Measurements from ENCODE around the gene CCDC136.

The CCDC136 gene

DNA sequence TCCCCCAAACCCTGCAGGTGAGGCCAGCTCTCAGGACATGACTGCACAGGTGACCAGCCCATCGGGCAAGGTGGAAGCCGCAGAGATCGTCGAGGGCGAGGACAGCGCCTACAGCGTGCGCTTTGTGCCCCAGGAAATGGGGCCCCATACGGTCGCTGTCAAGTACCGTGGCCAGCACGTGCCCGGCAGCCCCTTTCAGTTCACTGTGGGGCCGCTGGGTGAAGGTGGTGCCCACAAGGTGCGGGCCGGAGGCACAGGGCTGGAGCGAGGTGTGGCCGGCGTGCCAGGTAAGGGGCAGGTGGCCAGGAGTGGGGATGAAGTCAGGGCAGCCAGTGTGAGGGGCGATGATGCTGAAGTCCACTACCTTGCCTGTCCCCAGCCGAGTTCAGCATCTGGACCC is 62.6 kb downstream of the CCDC136 start:
- in situ Hi-C loops (cut with HindIII; ENCODE audit: low sequenced_read_pairs), result no loop called here
- no peak overlapping the region for H3K4me3 ChIP-seq (ENCODE audit: low read depth, low read length)
- TF ChIP-seq, protein P1, sequence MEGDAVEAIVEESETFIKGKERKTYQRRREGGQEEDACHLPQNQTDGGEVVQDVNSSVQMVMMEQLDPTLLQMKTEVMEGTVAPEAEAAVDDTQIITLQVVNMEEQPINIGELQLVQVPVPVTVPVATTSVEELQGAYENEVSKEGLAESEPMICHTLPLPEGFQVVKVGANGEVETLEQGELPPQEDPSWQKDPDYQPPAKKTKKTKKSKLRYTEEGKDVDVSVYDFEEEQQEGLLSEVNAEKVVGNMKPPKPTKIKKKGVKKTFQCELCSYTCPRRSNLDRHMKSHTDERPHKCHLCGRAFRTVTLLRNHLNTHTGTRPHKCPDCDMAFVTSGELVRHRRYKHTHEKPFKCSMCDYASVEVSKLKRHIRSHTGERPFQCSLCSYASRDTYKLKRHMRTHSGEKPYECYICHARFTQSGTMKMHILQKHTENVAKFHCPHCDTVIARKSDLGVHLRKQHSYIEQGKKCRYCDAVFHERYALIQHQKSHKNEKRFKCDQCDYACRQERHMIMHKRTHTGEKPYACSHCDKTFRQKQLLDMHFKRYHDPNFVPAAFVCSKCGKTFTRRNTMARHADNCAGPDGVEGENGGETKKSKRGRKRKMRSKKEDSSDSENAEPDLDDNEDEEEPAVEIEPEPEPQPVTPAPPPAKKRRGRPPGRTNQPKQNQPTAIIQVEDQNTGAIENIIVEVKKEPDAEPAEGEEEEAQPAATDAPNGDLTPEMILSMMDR (IDR thresholded peaks at IDR 0.05; ENCODE audit: low read depth, low read length), result no peak
- no peak for DNase-seq (ENCODE audit: low read depth, low spot score)

DNA sequence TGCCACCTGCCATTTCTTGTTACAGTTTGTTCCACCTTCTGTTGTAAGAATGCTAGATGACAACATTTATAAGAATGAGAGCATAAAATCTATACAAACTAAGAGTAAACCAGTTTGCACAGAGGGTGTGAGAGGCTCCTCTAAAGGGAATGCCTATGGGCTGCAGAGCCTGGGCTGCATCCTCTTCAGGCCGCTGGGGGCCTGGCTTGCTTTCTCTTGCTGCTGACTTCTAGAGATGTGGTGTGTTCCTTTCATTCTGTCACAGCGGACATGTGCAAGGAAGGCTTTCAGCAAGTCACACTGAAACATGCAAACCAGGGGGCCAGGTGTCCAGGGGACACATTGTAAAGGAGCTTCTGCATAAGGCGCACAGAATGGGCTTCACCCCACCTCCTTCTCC is 63.8 kb downstream of the CCDC136 start:
- in situ Hi-C loops (cut with HindIII; ENCODE audit: low sequenced_read_pairs), result no loop called here
- TF ChIP-seq, protein P1 (IDR thresholded peaks at IDR 0.05; ENCODE audit: low read depth, low read length), result no peak
- DNase-seq (ENCODE audit: low read depth, low spot score), result no peak
- H3K4me3 ChIP-seq (ENCODE audit: low read depth, low read length), result no peak overlapping the region

DNA sequence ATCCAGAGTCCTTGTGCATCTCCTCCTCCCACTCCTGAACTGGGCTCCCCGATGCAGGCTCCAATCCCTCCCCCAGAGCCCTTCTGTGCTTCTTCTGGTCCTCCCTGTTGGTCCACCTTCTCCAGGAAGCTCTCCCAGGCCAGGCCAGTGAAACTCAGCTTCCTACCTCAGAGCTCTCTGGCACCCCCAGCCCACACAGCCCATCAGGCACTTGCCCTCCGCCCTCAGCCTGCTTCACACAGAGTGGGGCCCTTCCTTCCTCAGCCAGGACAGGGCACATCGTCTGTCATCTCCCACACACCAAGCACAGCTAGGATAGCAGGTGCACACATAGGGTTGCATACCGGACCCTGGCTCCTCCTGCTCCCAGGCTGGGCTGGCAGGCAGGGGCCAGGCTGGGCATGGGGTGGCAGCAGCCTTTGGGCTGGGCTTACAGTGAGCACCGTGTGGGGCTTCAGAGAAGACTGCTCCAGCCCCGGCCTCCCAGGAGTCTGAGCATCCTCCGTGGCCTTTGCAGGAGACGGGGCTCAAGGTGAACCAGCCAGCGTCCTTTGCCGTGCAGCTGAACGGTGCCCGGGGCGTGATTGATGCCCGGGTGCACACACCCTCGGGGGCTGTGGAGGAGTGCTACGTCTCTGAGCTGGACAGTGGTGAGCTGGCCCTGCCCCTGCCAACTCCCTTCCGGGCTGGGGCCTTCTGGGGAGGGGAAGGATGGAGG is 64.4 kb downstream of the CCDC136 start:
- in situ Hi-C loops (cut with HindIII; ENCODE audit: low sequenced_read_pairs), result no loop called here
- TF ChIP-seq, protein P1 (IDR thresholded peaks at IDR 0.05; ENCODE audit: low read depth, low read length), result no peak
- H3K4me3 ChIP-seq (ENCODE audit: low read depth, low read length), result no peak overlapping the region
- DNase-seq (ENCODE audit: low read depth, low spot score), result no peak

DNA sequence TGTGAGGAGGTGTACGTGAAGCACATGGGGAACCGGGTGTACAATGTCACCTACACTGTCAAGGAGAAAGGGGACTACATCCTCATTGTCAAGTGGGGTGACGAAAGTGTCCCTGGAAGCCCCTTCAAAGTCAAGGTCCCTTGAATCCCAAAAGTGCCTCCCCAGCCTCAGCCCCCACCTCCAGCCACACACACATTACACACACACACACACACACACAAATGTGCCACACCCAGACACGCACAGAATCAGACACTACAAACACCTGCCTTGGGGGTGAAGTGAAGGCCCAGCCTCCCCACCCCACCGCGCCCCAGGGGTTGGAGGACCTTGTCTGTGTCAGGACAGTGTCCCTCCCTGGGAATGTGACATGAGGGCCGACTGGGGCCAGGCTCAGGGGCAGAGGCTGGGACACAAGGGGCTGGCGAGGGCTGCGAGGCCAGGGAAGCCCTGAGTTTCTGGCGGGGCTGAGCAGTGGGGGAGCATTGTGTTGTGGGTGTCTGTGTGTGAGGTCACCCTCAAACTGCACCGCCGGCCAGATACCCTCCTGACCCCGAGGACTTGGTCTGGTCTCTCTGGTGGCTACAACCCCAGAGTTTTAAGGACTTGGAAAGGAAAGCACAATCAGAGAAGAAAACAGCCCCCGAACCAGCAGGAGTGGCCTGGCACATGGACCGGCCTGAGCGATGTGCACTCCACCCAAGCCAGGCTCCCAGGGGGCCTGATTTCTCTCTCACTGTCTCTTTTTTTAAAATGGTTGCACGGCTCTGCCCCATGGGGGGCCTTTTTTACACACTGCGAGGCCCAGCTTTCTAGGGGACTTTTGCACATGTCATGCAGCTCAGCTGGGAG is 66.8 kb downstream of the CCDC136 start:
- DNase-seq (ENCODE audit: low read depth, low spot score), result no peak
- H3K4me3 ChIP-seq (ENCODE audit: low read depth, low read length), result no peak overlapping the region
- in situ Hi-C loops (cut with HindIII; ENCODE audit: low sequenced_read_pairs), result no loop called here
- TF ChIP-seq, protein P1 (IDR thresholded peaks at IDR 0.05; ENCODE audit: low read depth, low read length), result no peak

DNA sequence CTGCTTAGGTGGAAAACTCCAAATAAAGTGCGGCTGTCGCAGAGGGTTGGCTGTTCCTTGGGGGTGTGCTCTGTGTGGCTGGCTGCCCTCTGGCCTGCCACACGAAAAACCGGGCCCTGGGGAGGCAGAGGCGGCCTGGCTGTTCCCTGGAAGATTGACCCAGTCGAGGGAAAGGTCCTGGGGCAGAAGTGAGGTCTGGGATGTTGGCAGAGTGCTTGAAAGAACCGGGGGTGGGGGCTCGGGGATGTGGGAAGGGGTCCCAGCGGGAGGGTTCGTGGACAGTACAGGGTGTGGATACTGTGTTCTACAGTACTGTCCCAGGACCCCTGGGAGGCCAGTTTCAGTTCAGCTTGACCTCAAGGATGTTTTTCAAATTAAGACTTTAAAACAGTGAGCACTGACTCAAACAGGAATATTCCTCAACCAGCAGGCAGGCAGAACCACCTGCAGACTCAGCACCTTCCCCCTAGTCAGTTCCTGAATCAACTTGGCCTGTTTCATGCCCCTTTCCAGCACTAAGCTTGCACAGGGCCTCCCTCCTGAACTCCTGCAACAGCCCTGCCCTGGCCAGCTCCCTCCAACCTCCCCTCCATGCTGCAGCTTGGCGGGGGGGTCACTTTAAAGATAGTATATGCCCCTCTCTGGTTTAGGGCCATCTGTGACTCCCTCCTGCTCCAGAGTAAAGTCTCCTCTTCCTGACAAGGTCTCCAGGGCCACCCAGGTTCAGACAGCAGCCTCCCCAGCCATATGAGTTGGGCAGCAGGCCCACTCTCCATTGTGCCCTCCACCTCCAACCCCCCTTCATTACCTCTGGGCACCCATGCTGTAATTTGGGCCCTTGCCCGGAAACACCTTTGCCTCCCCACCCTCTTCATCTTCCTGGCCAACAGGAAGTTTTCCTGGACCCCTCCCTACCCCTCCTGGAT is 67.7 kb downstream of the CCDC136 start:
- no peak overlapping the region for H3K4me3 ChIP-seq (ENCODE audit: low read depth, low read length)
- TF ChIP-seq, protein P1 (IDR thresholded peaks at IDR 0.05; ENCODE audit: low read depth, low read length), result no peak
- peak; percentile 34 for DNase-seq (ENCODE audit: low read depth, low spot score)
- in situ Hi-C loops (cut with HindIII; ENCODE audit: low sequenced_read_pairs), result no loop called here

Data from astrocyte of the spinal cord (primary cell).